M059J (cell line): ENCODE measurements around the gene ATP13A2. TPM values are rescaled to one million over a fixed set of nuclear protein-coding genes. Genes with fewer than 3 reads are reported as not detected.
A peak's percentile ranks its signal among the peaks of the same experiment; 100 is the strongest.
"Not testable (repeated sequence)": the region's sequence is repeated elsewhere in the genome, so short reads cannot be mapped to it uniquely, and the experiment has no call there.

Experiments used
- DNase-seq: peaks from one replicate; pipeline ENCODE4 v3.0.0-alpha.2; 2012; ENCODE audit warnings: low read depth
- total RNA-seq: library from RNA; depleted of rRNA; stranded (reverse); fragments of >200 nt; shearing (Covaris generic); gene quantifications from 2 replicates; pipeline ENCODE4 v1.2.3, GENCODE V29; 2014

The ATP13A2 gene
- total RNA-seq, 1 experiment from 2014 or later, result 36.3 TPM

GRCh38 chr1:16979475-16980327, 32.0 kb downstream of the ATP13A2 start:
- DNase-seq, result no peak

- peak; percentile 79 for DNase-seq
Measured at GRCh38 chr1:16978567-16979474, 32.9 kb downstream of the ATP13A2 start.

GRCh38 chr1:16978139-16978538, 33.6 kb downstream of the ATP13A2 start:
- no peak for DNase-seq

GRCh38 chr1:16977377-16977776, 34.4 kb downstream of the ATP13A2 start:
- DNase-seq, result no peak

GRCh38 chr1:16976966-16977365, 34.8 kb downstream of the ATP13A2 start:
- DNase-seq, result no peak

GRCh38 chr1:16975838-16976237, 35.9 kb downstream of the ATP13A2 start:
- DNase-seq, result no peak

- DNase-seq, result no peak
Measured at GRCh38 chr1:16975211-16975610, 36.5 kb downstream of the ATP13A2 start.

- DNase-seq, result no peak
Measured at GRCh38 chr1:16973215-16973614, 38.5 kb downstream of the ATP13A2 start.

- no peak for DNase-seq
Measured at GRCh38 chr1:16972189-16972895, 39.4 kb downstream of the ATP13A2 start.

GRCh38 chr1:16971341-16972188, 40.2 kb downstream of the ATP13A2 start:
- DNase-seq, result no peak

- DNase-seq, result no peak
Measured at GRCh38 chr1:16970132-16970910, 41.4 kb downstream of the ATP13A2 start.

- DNase-seq, result no peak
Measured at GRCh38 chr1:16969651-16970050, 42.1 kb downstream of the ATP13A2 start.

- DNase-seq, result no peak
Measured at GRCh38 chr1:16969057-16969611, 42.6 kb downstream of the ATP13A2 start.

- DNase-seq, result no peak
Measured at GRCh38 chr1:16968372-16968771, 43.4 kb downstream of the ATP13A2 start.

- DNase-seq, result no peak
Measured at GRCh38 chr1:16967962-16968361, 43.8 kb downstream of the ATP13A2 start.

- peak; percentile 88 for DNase-seq
Measured at GRCh38 chr1:16967095-16967575, 44.6 kb downstream of the ATP13A2 start.

GRCh38 chr1:16966282-16966681, 45.4 kb downstream of the ATP13A2 start:
- no peak for DNase-seq

- no peak for DNase-seq
Measured at GRCh38 chr1:16965486-16966067, 46.2 kb downstream of the ATP13A2 start.

GRCh38 chr1:16964169-16964568, 47.6 kb downstream of the ATP13A2 start:
- not testable (repeated sequence) for DNase-seq
